Left forelimb (tissue), 1 donor: ENCODE data around the gene HELZ2.

Source experiments
- DNase-seq: peaks from one replicate; pipeline ENCODE4 v3.0.0-alpha.2; 2018; ENCODE audit warnings: low spot score

HELZ2 gene

DNA sequence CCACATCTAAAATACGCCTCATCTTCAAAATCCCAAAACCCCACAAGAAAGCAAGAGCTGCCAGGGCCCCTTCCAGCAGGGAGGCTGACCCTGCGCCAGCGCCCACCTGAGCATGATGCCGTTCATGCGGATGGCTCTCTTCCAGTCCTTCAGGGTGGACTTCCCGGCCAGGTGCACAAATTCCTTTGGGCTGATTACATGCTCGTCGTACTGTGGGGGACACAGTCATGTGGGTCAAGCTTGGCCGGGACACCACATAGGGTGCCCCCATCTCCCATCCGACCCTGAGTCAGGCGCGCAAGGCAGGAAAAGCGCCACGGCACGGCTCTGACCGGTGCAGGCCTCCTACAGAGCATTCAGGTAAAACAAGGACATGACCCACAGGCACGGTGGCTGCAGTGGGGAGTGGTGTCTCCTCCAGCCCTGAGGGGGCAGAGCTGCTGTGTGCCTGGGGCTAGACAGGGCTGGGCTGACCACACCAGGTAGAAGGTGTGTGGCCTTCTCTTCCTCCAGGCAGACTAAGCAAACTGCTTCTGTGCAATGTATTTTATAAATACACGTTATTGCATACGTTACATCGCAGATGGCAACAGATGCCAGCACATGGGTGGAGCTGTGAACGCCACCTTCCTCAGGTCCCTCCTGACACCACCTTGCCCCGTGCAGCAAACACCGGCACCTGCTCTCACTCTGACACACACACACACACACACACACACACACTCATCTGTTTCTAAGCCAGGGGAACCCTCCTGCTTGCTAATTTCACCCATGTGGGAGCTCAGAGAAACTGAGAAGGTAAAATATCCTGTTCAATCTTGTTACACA, 23.8 kb upstream of the HELZ2 start:
- no peak for DNase-seq

GRCh38 chr20:63596423-63596822, 22.4 kb upstream of the HELZ2 start:
- no peak for DNase-seq

DNA sequence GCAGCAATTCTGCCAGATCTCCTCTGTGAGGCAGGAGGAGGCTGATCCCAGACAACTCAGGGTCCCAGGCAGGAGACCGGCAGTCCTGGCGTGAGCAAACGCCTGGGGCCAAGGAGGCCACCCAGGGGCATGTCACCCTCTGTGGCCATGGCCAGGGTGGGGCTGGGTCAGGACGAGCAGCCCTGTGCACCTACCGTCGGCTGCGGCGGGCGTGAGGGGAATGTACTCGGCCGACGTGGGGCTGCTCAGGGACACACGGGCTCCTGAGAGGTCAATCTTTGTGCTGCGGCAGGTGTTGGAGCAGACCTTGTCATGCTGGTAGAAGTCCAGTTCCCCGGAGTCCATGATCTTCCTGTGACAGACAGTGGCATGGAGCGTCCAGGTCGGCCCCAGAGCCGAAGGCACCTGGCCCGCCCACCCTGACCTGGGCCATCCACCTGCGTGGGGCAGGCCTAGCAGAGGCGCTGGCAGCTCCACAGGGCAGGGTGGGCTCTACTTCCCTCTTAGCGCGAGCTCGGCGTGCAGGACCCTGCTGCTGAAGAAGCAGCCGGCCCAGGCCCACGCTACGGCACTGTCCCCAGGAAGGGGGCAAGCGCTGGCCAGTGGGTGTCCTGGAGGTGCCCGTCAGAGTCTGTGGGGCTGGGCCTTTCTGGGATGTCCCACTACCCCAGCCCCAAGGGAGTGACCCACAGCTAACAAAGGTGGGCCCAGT, 21.5 kb upstream of the HELZ2 start:
- DNase-seq = no peak

DNA sequence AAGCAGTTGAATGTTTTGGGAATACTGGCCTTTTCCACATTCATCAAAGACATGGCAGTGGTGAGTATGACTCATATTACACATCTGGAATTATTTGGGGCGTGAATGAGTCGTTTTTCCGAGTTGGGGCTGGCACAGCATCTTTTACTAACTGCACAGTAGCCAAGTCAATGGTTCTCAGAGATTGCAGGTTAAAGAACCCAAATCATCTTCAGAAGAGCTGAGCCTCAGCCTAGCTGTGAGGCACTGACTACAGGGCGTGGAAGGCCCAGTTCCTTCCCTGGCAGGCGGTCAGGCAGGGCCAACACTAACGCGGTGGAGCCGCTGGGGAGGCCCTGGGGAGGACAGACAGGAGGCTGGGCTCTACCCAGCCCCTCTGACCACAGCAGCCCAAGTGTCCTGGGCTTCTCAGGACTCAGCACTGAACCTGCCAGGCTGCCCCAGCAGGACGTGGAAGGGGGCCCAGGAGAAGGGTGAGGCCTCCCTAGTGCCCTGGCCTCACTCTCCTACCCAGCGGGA, 20.1 kb upstream of the HELZ2 start:
- no peak for DNase-seq

DNA sequence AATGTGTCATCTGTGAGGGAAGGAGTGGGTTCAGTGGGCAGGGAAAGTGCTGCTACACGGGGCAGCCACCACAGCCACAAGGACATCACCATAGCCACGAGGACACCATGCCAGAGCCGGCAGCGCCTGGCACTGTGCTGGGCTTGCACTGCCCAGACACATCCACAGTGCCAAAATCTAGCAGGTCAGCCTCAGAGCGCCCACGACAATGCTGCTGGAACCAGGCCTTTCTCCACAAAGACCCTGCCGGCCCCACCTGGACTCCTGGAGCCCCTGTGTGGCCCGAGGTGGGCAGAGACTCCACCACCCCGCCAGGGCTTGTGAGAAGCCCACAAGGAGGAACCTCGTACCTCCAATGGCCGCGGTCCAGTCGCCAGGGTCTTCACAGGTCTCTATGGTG, 18.6 kb upstream of the HELZ2 start:
- DNase-seq = no peak

DNA sequence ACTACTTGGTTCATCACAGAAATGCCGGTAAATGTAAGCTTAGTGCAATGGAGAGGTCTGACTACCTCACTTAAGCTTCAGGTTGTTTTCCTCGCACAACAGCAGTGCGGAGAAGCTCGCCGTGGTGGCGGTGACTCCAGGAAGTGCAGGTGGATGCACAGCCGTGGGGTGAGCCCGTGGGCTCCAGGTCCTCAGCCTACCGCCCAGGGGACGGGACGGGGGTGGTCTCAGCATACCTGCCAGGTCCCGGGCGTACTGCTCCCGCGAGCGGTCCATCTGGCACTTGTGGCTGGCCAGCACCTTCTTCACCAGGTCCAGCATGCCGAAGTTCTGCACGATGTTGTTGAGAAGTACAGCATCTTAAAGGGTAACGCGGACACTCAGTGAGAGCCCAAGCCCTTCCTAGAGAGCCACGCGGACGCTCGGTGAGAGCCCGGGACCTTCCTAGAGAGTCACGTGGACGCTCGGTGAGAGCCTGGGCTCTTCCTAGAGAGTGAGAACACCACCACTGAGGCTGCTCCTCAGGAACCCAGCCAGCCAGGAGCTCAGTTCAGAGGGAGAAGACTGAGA, 17.8 kb upstream of the HELZ2 start:
- no peak for DNase-seq

DNA sequence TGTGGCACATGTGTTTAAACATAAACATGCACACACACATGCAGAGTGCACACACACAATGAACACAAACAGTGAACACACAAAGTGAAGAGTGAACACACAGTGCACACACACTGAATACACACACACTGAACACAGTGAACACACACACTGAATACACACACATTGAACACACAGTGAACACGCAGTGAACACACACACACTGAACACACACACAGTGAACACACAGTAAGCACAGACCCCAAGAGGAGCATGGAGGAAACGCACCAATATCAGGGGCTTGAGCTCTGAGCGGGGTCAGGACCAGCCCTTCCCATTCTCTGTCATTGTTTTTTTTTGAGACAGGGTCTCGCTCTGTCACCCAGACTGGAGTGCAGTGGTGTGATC, 17.1 kb upstream of the HELZ2 start:
- DNase-seq = no peak

DNA sequence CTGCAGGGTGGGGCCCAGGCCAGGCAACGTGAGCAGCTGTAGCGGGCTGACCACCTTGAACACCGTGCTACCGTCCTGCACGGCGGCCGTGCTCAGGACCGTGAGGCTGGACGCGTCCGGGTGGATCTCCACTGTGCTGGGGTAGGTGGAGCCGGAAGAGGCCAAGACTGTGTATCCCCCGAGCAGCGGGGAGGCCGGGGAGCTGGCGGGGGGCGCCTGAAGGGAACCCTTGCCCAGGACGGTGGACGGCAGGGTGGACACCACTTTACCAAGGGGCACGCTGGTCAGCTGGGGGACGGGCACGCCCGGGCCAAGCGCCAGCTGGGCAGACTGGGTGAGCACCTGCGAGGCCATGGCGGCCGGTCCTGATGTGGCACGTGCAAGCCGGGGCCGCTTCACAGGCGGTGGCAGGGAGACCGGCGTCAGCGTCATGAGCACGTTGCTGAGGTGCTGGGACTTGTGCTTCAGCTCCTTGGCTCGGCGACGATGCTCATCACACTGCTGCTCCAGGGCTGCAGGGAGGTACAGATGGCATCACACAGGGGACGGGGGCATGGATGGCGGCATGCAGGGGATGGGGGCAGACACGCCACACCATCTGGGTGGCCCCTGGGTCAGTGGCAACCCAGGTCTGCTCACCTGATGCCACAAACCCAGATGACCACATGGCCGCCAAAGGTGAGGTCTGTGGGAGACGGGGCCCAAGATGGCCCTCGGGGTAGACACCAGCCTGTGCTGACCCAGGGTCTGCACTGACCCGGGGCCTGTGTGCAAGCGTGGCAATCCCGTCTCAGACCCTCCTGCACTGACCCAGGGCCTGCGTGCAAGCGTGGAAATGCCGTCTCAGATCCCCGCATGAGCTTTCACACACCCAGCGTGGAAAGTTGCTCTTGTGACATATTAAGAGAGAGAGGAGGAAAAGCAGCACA, 16.4 kb upstream of the HELZ2 start:
- DNase-seq = no peak

DNA sequence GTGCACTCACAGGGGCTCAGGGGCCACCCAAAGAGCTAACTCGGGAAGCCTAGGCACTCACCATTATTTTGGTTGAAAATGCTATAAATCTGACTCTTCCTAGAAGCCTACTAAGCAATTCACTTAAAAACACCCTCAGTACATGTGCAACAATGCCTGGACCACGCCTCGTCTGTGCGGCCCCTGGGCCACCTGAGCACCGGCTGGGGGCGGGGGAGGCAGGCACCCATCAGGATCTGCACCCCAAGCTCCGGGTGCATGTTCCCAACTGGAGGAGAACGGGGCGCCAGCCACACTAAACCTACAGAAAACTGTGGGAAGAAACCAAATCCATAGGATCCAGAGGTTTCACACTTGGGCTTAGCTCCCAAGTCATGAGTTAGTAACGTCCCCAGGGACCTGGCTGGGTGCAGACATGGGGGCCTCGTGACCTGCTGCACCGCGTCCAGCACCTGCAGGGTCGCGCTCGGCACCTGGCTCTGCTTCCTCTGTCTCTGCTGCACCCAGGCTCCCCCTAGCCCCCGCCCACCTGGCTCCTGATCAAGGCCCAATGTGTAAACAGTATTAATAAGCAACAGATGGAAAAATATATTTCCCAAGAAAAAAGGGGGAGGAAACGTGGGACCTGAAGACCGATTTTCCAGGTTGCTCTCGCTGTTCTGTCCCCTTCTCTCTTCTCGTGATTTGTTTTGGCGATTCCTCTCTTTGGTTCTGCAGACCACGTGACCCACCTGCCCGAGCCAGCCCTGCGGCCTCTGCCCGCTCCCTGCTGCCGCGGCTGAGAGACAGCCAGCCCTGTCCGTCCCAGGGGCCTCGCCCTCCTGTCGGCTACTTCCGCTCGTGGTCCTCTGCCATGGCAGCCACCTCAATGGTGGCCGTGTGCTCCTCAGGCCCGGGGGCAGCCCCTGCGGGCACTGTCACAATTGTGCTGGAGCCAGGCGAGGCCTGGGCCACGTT, 15.5 kb upstream of the HELZ2 start:
- no peak for DNase-seq

GRCh38 chr20:63588641-63589041, 14.6 kb upstream of the HELZ2 start:
- DNase-seq = no peak

- DNase-seq = no peak
Measured at GRCh38 chr20:63587776-63588591, 13.9 kb upstream of the HELZ2 start.

GRCh38 chr20:63587256-63587655, 13.2 kb upstream of the HELZ2 start:
- no peak for DNase-seq

DNA sequence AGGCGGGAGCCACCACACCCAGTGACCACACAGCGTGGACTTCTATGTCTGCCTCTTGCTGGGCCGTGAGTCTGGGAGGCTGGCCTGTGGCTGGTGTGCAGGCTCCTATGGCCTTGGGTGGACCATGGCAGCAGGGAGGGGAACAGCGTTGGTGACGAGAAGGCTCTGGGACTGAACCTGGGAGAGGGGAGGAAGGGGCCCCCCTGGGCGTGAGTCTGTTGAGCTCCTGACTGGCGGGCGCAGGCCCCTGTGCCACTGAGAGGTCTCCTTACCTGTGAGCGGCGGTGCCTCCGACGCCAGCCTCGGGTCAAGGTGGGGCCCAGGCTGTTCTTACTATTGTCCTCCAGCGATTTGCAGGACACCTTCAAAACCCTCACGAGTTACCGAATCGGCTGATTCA, 12.8 kb upstream of the HELZ2 start:
- no peak for DNase-seq

GRCh38 chr20:63585616-63586565, 11.9 kb upstream of the HELZ2 start:
- DNase-seq = no peak

GRCh38 chr20:63582382-63583063, 8.5 kb upstream of the HELZ2 start:
- no peak for DNase-seq

DNA sequence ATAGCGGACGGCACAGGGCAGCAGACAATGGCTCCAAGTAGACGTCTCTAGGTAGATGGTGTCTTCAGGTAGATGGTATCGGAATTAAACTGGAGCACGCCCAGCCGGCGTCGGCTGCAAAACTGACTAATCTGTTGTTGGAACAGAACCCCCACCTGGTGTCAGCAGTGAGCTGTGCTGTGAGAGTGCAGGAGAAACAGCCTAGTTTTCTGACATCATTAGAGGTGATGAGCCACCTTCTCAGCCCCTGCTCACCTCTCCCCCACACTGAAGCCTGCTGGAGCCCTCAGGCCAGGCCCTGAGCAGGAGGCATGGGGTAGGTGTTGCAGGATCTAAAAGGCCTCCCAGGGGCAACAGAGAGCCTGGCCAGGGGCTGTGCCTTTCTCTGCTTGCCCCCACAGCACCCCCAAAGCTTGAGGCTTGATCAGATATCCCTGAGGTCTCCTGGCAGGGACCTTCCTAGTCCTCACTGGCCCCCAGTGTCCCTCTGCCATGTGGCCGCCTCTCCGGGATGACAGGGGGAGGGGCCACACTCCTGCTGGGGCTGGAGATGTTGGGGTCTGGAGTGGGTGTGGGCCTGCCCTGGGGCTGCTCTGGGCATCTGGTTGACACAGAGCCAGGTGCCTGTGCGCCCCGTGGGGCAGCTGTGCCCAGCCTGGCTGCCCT, 6.9 kb upstream of the HELZ2 start:
- no peak for DNase-seq

GRCh38 chr20:63579017-63579694, 5.1 kb upstream of the HELZ2 start:
- DNase-seq = no peak
